Raji (cell line): Measurements from ENCODE around the gene SYNDIG1.

ENCODE experiments used
- POLR2A ChIP-seq: IDR thresholded peaks from 2 replicates; pipeline ENCODE4 v1.6.1; 2011; ENCODE audit warnings: low read depth, low read length, control low read depth; ENCODE audit not compliant: insufficient read depth

SYNDIG1 gene

DNA sequence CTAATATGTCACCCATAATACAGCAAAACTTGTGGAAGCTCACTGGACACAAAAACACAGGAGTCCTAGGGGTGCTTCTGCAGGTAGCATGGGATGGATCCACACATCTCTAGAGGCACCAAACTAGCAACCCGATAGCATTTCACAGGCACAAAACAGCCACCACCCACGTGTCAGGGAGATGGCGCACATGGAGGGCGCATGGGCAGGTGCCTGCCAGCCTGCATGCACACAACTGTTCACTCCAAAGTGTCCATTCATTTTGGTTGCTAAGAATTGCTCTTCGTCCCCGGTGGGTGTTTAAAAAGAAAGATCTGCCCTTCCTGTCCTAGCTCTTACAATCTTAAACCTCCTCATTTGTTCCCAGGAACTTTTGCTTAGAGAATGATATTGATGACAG, 171.3 kb downstream of the SYNDIG1 start:
- TF ChIP-seq POLR2A, result no peak

- no peak for TF ChIP-seq POLR2A
Observed at GRCh38 chr20:24643731-24644626, 174.6 kb downstream of the SYNDIG1 start.

DNA sequence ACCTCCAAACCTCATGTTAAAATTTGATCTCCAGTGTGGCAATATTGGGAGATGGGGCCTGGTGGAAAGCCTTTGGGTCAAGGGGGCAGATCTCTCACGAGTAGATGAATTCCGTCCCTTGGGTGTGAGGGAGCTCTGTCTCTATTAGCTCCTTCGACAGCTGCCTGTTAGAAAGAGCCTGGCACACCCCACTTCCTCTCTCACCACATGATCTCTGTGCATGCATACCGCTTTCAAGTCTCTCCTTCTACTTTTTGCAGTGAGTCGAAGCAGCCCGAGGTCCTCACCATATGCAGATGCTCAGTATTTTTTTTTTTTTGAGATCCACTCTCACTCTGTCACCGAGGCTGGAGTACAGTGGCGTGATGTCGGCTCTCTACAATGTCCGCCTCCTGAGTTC, 176.9 kb downstream of the SYNDIG1 start:
- no peak for TF ChIP-seq POLR2A

DNA sequence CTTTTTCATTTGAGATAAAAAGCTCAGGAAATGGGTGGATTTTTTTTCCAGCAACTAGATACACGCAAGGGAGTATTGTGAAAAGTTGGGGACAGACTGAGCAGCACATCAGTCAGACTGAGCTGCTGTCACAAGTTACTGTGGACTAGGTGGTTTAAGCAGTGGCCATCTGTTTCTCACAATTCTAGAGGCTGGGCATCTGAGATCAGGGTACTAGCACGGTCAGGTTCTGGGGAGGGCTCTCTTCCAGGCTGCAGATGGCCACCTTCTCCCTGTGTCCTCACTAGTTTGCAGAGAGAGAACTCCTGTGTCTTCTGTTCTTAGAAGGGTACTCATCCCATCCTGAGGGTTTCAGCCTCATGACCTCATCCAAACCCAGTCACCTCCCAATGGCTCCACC, 178.3 kb downstream of the SYNDIG1 start:
- TF ChIP-seq POLR2A, result no peak

DNA sequence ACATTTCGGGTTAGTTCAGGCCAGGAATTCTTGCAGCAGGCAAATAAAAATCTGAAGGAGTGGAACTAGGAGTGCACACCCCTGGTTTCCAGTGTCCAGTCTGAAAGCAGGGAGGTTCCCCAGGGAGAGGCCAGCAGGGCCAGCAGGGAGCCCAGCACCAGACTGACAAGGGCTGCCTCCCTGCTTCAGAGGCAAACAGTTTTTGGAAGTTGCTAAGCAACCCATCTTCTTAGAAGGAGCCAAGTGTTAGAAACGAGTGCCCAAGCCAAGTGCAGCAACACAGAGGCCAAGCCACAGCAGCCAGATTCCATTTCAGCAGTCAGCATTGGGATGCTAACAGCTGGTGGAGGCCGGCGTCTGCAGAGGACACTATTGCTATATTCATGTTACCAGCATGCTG, 179.1 kb downstream of the SYNDIG1 start:
- no peak for TF ChIP-seq POLR2A

DNA sequence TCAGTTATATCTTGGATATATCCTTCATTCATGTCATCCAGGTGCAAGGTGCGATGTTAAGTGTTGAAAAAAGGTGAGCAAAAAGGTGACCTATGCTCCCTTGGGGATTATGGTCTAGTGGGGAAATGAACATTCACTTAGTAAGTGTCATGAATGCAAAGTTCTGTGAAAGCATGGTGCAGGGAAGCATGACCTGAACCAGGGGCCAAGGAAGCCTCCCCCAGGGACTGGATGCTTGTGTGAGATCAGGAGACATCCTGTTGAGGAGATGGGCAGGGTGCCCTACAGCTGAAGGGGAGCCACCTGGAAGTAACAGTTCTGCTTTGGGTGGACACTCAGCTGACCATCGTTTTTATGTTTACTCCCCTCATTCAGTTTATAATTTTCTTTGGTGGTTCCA, 179.5 kb downstream of the SYNDIG1 start:
- TF ChIP-seq POLR2A, result no peak

DNA sequence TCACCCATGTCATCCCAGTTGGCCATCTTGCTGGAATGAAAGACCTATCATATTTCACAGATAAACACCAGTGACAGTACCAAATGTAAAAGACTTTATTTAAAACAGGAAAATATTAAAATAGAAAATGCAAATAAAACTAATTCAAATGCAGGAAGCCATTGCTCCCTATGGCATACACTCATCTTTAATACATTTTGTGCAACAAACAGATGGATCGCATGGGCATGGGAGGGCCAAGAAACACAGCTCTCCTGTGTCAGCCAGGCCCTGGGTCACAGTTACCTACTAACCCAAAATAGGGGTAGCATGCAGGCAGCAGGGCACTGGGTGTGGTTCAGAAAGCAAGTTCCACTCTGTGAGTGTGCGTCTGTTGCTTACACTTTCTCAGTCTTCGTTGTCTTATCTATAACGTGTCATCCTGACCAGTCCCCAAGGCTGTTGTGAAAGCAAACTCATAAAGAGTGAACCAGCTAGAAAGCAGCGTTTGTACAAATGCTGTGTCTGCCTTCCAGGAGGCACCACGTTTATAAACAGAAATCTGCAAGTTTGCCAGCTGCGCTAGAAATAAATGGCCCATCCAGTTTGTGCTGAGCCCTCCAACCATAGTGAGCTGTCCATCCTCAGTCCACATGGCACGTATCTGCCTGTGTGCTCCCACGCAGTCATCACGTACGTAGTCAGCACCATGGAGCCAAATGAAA, 180.5 kb downstream of the SYNDIG1 start:
- no peak for TF ChIP-seq POLR2A

DNA sequence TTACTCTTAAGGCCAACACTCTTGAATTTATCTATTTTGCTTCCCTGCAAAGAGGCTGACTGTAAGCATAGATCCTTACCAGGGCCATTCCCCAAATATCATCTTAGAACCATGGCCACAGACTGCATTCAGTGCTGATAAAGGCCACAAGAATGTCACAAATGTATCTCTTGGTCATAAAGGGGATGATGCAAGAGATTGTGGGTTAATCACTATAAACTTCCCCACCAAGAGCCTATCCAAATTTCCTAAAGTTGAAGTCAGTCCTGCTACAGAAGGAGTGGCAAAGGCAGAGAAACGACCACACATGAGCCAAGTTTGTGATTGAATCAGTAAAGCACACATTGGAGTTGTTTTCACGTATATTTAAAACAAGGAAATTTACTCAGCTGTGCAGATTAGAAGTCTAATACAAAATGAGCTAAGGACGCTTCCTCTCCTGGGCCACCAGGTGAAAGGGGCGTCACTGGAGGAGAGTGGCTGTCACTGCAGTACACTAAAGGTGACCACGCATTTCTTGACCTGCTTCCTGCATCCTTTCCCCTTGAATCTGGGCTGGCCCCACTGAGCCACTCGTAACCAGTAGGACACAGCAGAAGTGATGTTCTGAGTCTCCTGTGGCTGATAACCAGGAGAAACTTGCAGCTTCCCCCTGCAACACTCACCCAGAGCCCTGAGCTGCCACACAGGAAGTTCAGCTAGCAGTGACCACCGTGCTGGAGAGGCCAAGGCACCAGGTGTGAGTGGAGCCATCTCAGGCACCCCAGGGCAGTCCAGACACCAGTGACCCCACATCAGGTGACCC, 181.9 kb downstream of the SYNDIG1 start:
- no peak for TF ChIP-seq POLR2A

DNA sequence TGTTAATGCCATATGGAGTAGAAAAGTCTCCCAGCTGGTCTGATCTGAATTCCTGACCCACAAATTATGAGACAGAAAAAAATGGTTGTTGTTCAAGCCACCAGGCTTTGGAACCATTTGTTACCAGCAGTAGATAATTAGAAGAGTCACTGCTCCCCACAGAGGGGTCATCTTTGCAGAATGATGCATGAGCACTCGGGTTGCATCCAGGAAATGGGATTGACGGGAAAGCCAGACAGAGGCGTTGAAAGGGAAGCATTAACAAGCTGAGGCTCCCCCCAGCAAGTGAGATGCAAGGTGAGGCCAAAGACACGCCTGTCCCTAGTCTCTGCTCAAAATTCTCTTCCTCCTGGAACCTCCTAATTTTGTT, 182.5 kb downstream of the SYNDIG1 start:
- TF ChIP-seq POLR2A, result no peak

DNA sequence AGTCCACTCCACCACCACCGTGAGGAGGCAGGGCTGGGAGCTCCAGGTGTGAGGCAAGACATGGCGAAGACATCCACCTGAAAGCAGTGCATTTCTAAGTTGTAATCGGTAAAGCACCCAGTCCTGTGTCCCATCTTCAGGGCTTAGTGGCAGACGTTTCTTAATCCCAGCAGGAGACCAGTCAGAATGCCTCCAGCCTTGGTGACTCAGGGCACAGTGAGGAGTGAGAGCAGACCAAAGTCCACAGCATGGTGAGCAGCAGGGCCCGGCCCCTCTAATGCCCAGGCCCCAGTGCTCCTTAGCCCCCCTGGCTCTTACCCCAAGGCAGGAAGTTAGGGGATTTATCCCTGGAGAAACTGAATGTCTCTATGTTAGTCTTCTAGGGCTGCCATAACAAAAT, 183.9 kb downstream of the SYNDIG1 start:
- no peak for TF ChIP-seq POLR2A

DNA sequence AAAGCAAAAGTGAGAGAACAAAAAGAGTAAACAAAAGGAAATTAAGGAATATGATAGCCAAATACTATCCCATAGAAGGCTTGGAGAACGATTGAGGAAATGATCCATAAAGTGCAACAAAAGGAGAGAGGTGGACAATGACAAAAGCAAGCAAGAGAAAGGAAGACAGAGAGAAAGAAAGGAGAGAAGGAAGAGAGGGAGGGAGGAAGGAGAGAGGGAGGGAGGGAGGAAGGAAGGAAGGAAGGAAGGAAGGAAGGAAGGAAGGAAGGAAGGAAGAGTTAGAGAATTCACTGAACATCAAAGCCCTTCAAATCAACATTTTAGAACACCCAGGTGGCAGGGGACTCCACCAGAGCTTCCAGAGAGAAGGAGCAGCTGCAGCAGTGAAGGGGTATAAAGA, 185.0 kb downstream of the SYNDIG1 start:
- no peak for TF ChIP-seq POLR2A

GRCh38 chr20:24656391-24656790, 187.0 kb downstream of the SYNDIG1 start:
- TF ChIP-seq POLR2A, result no peak

DNA sequence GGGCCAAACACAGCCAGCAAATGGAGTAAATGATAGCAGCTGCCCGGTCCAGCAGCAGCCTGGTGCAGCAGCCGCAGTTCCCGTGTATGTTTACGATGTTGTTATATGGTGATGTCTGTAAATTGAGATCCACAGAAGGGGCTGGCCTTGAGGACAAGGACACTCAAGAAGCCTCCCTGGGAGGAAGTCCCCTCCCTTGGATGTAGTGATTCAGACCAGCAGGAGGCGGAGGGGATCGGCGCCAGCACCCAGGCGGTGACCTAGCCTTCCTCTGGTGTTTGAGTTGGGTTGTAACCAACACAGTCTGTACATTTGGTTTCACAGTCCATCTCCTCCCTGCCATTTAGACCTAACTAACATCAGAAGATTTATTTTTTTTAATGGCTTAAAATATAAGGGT, 187.8 kb downstream of the SYNDIG1 start:
- TF ChIP-seq POLR2A, result no peak

DNA sequence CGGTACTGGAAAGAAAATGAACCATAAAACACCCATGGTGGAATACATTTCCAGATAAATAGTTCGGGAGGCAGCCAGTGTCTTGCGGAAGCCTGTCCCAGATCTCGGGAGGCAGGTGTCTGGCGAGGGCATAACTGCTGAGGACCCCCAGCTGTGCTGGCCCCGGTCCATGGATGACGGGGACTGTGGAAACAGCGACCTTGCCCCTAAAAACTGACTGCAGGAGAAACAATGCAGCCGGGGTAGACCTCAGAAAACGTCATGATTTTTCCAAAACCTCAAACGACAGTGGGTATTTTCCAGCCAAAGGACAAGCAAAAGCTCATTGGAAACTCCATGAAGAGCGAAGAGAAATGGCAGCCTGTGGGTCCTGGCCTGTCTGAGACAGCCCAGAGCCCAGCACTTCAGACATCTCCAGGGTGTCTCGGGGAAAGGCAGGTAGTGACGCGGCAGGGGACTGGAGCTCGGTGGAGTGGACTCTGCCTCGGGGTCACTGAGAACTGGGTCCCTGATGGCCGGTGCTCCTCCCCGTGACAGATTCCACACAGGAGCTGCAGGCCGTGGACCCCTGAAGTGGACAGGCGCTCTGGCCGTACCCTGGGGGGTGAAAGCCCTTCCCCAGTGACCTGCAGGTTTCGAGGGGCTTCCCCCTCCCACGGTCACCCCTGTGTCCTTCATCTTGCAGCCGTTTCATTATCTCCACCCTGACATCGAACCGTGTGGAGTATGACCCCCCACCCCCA, 188.6 kb downstream of the SYNDIG1 start:
- TF ChIP-seq POLR2A, result no peak
